ENCODE results near the gene NTM. TPM values are rescaled to one million over a fixed set of nuclear protein-coding genes. Genes with fewer than 3 reads are reported as not detected.

Gene NTM
- total RNA-seq, 1 experiment from 2014 or later = 8.6 TPM

- TF ChIP-seq EZH2 (IDR thresholded peaks at IDR 0.05; ENCODE audit: borderline replicate concordance, low read depth, low read length, poor library complexity, severe bottlenecking) = no peak
- TF ChIP-seq CTCF (conservative IDR thresholded peaks at IDR 0.05; ENCODE audit: low read depth, low read length) = no peak
- DNase-seq (ENCODE audit: low spot score) = no peak
- intact Hi-C loops (cut with micrococcal nuclease; ENCODE audit: unreplicated experiment) = no loop called here
- H3K4me1 ChIP-seq (ENCODE audit: insufficient read depth, low read length, poor library complexity, severe bottlenecking) = no peaks in the 10 kb centered on the region
- POLR2A ChIA-PET (ENCODE audit: low non-redundant PET) = no interaction called here
- no peaks in the 10 kb centered on the region for H3K27me3 ChIP-seq (replicated peaks; ENCODE audit: insufficient read depth, low read depth, low read length, poor library complexity)
- H3K27ac ChIP-seq (ENCODE audit: low read depth, low read length, poor library complexity, severe bottlenecking) = no peak overlapping the region
- no peak overlapping the region for H3K4me3 ChIP-seq (ENCODE audit: low read depth, low read length, poor library complexity, severe bottlenecking)
- CTCF ChIA-PET = no interaction called here
- H3K36me3 ChIP-seq (ENCODE audit: insufficient read depth, low read length, poor library complexity, severe bottlenecking) = no peaks in the 10 kb centered on the region
- BruUV-seq (replicated peaks) = no TSS peak
- H3K9me3 ChIP-seq (ENCODE audit: low read depth, low read length, poor library complexity, severe bottlenecking) = no peaks in the 10 kb centered on the region
Measured at GRCh38 chr11:131966667-131967066, 596.3 kb downstream of the NTM start.

GRCh38 chr11:131969261-131969660 is 598.8 kb downstream of the NTM start:
- ChIA-PET POLR2A (ENCODE audit: low non-redundant PET) (no interaction called here), CTCF (no interaction called here)
- Histone ChIP-seq H3K4me3 (ENCODE audit: low read depth, low read length, poor library complexity, severe bottlenecking) (no peak overlapping the region), H3K9me3 (ENCODE audit: low read depth, low read length, poor library complexity, severe bottlenecking) (no peaks in the 10 kb centered on the region), H3K36me3 (ENCODE audit: insufficient read depth, low read length, poor library complexity, severe bottlenecking) (no peaks in the 10 kb centered on the region), H3K4me1 (ENCODE audit: insufficient read depth, low read length, poor library complexity, severe bottlenecking) (peaks cover 8% of the 10 kb centered on the region), H3K27me3 (replicated peaks; ENCODE audit: insufficient read depth, low read depth, low read length, poor library complexity) (no peaks in the 10 kb centered on the region), H3K27ac (ENCODE audit: low read depth, low read length, poor library complexity, severe bottlenecking) (no peak overlapping the region)
- intact Hi-C loops (cut with micrococcal nuclease; ENCODE audit: unreplicated experiment) = no loop called here
- DNase-seq (ENCODE audit: low spot score) = no peak
- BruUV-seq (replicated peaks) = no TSS peak
- no peak for TF ChIP-seq CTCF (conservative IDR thresholded peaks at IDR 0.05; ENCODE audit: low read depth, low read length)
- no peak for TF ChIP-seq EZH2 (IDR thresholded peaks at IDR 0.05; ENCODE audit: borderline replicate concordance, low read depth, low read length, poor library complexity, severe bottlenecking)

GRCh38 chr11:131973061-131973460 is 602.6 kb downstream of the NTM start:
- Histone ChIP-seq H3K4me3 (ENCODE audit: low read depth, low read length, poor library complexity, severe bottlenecking) (no peak overlapping the region), H3K27ac (ENCODE audit: low read depth, low read length, poor library complexity, severe bottlenecking) (no peak overlapping the region), H3K27me3 (replicated peaks; ENCODE audit: insufficient read depth, low read depth, low read length, poor library complexity) (no peaks in the 10 kb centered on the region), H3K9me3 (ENCODE audit: low read depth, low read length, poor library complexity, severe bottlenecking) (no peaks in the 10 kb centered on the region), H3K36me3 (ENCODE audit: insufficient read depth, low read length, poor library complexity, severe bottlenecking) (no peaks in the 10 kb centered on the region), H3K4me1 (ENCODE audit: insufficient read depth, low read length, poor library complexity, severe bottlenecking) (peaks cover 36% of the 10 kb centered on the region)
- POLR2A ChIA-PET (ENCODE audit: low non-redundant PET) = no interaction called here
- DNase-seq (ENCODE audit: low spot score) = no peak
- CTCF ChIA-PET = no interaction called here
- intact Hi-C loops (cut with micrococcal nuclease; ENCODE audit: unreplicated experiment) = no loop called here
- TF ChIP-seq CTCF (conservative IDR thresholded peaks at IDR 0.05; ENCODE audit: low read depth, low read length) = no peak
- TF ChIP-seq EZH2 (IDR thresholded peaks at IDR 0.05; ENCODE audit: borderline replicate concordance, low read depth, low read length, poor library complexity, severe bottlenecking) = no peak
- no TSS peak for BruUV-seq (replicated peaks)
